Measurements from ENCODE around the gene FAM120A. TPM values are rescaled to one million over a fixed set of nuclear protein-coding genes. Genes with fewer than 3 reads are reported as not detected.

Gene FAM120A
- total and polyA plus RNA-seq, 7 donors = 59.9 to 106 (median 66.0) TPM

DNA sequence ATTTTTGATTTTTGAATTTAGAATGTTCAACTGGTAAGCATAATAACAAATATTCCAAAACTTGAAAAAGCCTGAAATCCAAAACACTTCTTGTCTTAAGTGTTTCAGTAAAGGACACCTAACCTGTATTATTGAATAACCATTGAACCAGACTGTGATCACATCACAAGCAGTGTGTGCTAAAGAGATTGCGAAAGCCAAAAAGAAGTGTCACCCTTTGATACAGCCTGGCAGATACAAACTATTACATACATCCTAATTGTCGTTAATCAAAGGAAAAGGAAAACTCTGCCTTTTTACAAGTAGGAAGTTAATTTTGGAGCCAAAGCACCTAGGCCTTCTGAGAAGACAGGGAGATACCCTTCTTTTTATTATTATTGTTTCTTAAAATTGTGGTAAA lies 10.3 kb downstream of the FAM120A start:
- no peak overlapping the region for H3K4me3 ChIP-seq
- intact Hi-C loops (cut with DNase I) = no loop called here
- peaks cover 0 to 73% (median 56%) of the 10 kb centered on the region in 4 donors for H3K4me1 ChIP-seq
- no peaks in the 10 kb centered on the region for H3K9me3 ChIP-seq
- no peaks in the 10 kb centered on the region for H3K36me3 ChIP-seq
- no peaks in the 10 kb centered on the region for H3K27me3 ChIP-seq
- DNase-seq = no peak
- TF ChIP-seq, protein P1, sequence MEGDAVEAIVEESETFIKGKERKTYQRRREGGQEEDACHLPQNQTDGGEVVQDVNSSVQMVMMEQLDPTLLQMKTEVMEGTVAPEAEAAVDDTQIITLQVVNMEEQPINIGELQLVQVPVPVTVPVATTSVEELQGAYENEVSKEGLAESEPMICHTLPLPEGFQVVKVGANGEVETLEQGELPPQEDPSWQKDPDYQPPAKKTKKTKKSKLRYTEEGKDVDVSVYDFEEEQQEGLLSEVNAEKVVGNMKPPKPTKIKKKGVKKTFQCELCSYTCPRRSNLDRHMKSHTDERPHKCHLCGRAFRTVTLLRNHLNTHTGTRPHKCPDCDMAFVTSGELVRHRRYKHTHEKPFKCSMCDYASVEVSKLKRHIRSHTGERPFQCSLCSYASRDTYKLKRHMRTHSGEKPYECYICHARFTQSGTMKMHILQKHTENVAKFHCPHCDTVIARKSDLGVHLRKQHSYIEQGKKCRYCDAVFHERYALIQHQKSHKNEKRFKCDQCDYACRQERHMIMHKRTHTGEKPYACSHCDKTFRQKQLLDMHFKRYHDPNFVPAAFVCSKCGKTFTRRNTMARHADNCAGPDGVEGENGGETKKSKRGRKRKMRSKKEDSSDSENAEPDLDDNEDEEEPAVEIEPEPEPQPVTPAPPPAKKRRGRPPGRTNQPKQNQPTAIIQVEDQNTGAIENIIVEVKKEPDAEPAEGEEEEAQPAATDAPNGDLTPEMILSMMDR (IDR thresholded peaks at IDR 0.05) = no peak
- TF ChIP-seq POLR2A (IDR thresholded peaks at IDR 0.05) = no peak
- no peak for TF ChIP-seq POLR2AphosphoS5 (IDR thresholded peaks at IDR 0.05)
- no peak for TF ChIP-seq EP300 (IDR thresholded peaks at IDR 0.05)
- 88 to 91% methylated on average over 2 of the region's 2 CpGs for WGBS, 2 donors
- H3K27ac ChIP-seq = no peak overlapping the region

DNA sequence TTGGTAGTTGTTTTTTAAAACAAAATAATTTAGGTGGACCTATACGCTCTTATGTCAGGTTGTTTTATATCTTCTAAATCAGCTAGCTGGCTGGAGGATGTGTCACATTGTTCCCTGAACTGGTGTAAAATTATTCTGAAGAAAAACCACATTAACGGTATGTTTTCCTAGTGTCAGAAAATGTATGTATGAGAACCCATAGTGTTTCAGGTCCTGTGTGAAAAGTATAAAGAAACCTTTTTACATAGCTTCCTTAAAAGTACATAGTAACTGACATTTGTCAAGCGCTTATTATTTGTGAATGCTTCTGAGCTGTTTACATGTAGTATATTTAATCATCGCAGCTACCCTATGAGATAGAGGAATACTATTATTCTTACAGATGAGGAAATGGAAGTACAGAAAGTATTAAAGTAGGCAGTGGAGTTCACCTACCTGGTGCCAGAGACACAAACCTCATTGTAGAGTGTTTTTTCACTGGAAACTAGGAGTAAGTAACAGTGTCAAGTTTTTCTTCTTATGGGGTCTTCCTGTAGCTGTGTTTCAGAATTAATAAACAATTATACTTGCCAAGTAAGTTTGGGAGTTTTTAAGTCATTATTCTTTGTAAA lies 12.3 kb downstream of the FAM120A start:
- 64 to 72% methylated on average over 4 of the region's 4 CpGs for WGBS, 2 donors

DNA sequence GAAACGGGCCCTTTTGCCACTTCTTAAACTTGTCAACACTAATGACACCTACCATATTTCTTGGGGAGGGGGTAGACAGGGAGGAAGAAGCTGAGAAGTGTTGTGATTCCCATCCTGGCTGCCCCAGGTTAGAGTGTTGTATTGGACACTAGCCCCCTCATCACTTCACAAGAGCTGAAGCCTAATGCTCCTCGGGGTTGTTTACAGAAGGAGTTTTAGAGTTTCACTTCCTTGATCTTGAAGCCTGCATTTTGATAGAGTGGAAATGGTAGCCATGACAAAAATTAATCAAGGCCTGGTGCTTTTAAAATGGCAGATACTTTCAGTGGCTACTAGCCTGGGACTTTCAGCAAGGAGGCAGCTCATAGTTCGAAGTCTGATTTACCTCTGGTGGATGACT lies 12.9 kb downstream of the FAM120A start:
- 30 to 53% methylated on average over 3 of the region's 3 CpGs for WGBS, 2 donors
- Histone ChIP-seq H3K4me1 (peaks cover 0 to 79% (median 63%) of the 10 kb centered on the region in 4 donors), H3K36me3 (no peaks in the 10 kb centered on the region), H3K9me3 (no peaks in the 10 kb centered on the region), H3K4me3 (no peak overlapping the region), H3K27me3 (no peaks in the 10 kb centered on the region), H3K27ac (peak overlapping the region in 2 of 4 donors; percentile 23 to 46)
- TF ChIP-seq POLR2AphosphoS5 (IDR thresholded peaks at IDR 0.05) = no peak
- intact Hi-C loops (cut with DNase I) = no loop called here
- DNase-seq = no peak

More for the DNA sequence above, 12.3 kb downstream of the FAM120A start:
- H3K4me3 ChIP-seq = no peak overlapping the region
- no peaks in the 10 kb centered on the region for H3K27me3 ChIP-seq
- H3K4me1 ChIP-seq = peaks cover 0 to 79% (median 64%) of the 10 kb centered on the region in 4 donors
- H3K36me3 ChIP-seq = no peaks in the 10 kb centered on the region
- H3K9me3 ChIP-seq = no peaks in the 10 kb centered on the region
- peak overlapping the region in 1 of 4 donors; percentile 3 for H3K27ac ChIP-seq
- intact Hi-C loops (cut with DNase I) = no loop called here
- TF ChIP-seq EP300 (IDR thresholded peaks at IDR 0.05) (no peak), POLR2AphosphoS5 (IDR thresholded peaks at IDR 0.05) (no peak), POLR2A (IDR thresholded peaks at IDR 0.05) (no peak)
- TF ChIP-seq, protein P1 (IDR thresholded peaks at IDR 0.05) = no peak
- DNase-seq = no peak

DNA sequence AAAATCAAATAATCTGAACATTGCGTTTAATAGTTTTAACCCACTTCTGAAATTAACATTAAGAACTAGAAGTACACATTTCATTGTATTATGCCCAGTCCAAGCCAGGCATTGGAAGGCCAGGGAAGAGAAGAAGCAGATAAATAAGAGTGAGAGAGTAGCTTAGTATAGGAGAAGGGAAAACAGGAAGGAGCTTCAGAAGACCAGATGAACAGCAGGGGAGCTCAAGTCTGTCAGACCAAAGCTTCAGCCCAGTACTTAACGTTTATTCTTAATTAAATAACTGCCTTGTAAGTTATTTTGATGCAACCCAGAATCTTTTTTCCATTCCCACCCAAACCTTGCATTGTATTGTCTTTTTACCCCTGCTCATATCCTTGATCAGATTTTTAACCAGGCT lies 13.4 kb downstream of the FAM120A start:
- TF ChIP-seq EP300 (IDR thresholded peaks at IDR 0.05) (no peak), POLR2AphosphoS5 (IDR thresholded peaks at IDR 0.05) (no peak)
- no peak overlapping the region for H3K4me3 ChIP-seq
- H3K27me3 ChIP-seq = no peaks in the 10 kb centered on the region
- H3K27ac ChIP-seq = peak overlapping the region in 2 of 4 donors; percentile 23 to 46
- intact Hi-C loops (cut with DNase I) = no loop called here
- no peaks in the 10 kb centered on the region for H3K9me3 ChIP-seq
- H3K36me3 ChIP-seq = no peaks in the 10 kb centered on the region
- peaks cover 0 to 79% (median 63%) of the 10 kb centered on the region in 4 donors for H3K4me1 ChIP-seq
- 69 to 76% methylated on average over 2 of the region's 2 CpGs for WGBS, 2 donors
- DNase-seq = no peak

DNA sequence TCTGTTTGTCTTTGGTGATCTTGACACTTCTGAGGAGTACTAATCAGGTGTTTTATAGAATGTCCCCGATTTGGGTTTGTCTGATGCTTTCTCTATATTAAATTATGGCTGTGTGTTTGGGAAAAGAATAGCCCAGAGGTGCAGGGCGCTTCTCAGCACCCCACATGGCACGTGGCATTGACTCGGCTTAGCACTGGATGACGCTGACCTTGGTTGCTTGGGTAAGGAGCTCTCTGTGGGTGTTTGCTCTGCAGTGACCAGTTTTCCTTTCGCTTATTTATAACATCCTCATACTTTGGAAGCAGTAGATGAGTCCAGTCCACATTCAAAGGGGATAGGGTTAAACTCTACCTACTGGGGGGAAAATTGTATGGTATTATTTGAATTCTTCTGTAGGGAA lies 14.4 kb downstream of the FAM120A start:
- Histone ChIP-seq H3K4me1 (peaks cover 0 to 77% (median 60%) of the 10 kb centered on the region in 4 donors), H3K4me3 (no peak overlapping the region), H3K27ac (no peak overlapping the region), H3K27me3 (no peaks in the 10 kb centered on the region), H3K9me3 (no peaks in the 10 kb centered on the region), H3K36me3 (no peaks in the 10 kb centered on the region)
- intact Hi-C loops (cut with DNase I) = no loop called here
- no peak for DNase-seq
- WGBS, 2 donors = 72 to 86% methylated on average over 6 of the region's 6 CpGs
- no peak for TF ChIP-seq EP300 (IDR thresholded peaks at IDR 0.05)
- no peak for TF ChIP-seq POLR2AphosphoS5 (IDR thresholded peaks at IDR 0.05)
- no peak for TF ChIP-seq POLR2A (IDR thresholded peaks at IDR 0.05)
- TF ChIP-seq, protein P1 (IDR thresholded peaks at IDR 0.05) = no peak

All from sigmoid colon (tissue), 7 donors.